Endothelial cell of umbilical vein (primary cell): ENCODE results near the gene BTG1. TPM values are rescaled to one million over a fixed set of nuclear protein-coding genes. Genes with fewer than 3 reads are reported as not detected.

ENCODE experiments used
- BruUV-seq: library from RNA; stranded (reverse); fragments of 400-500 nt; replicated peaks from 2 replicates; lab custom pipeline; 2021; lab: Mats Ljungman, UMichigan
- CTCF ChIA-PET: fragments of 300-600, 350-600 bp; sonication (Branson Sonifier 250); formaldehyde crosslinking; loops from one replicate; lab custom pipeline; 2021; ENCODE audit warnings: antibody characterized with exemption, inconsistent platforms; lab: Charles Lee
- POLR2A ChIA-PET: fragments of 300-600, 350-600 bp; sonication (Branson Sonifier 250); formaldehyde crosslinking; loops from one replicate; lab custom pipeline; 2021; ENCODE audit warnings: antibody characterized with exemption, inconsistent platforms; lab: Charles Lee
- DNase-seq: peaks from one replicate; pipeline ENCODE4 v3.0.0-alpha.2; 2011; ENCODE audit warnings: low read depth, low spot score
- FAIRE-seq: peaks from 2 replicates; lab custom pipeline; 2011; peaks lifted over from hg19 to GRCh38; lab: Jason Lieb, UNC
- H2AFZ ChIP-seq: 2 replicates; pipeline ENCODE4 v1.6.0; 2012; ENCODE audit warnings: low read depth, low read length, control low read depth, inconsistent platforms
- H3K27ac ChIP-seq: 2 replicates; pipeline ENCODE4 v1.5.1; 2011; ENCODE audit warnings: low read depth, mild to moderate bottlenecking, control low read depth, low read length, moderate library complexity; ENCODE audit not compliant: insufficient read depth
- H3K27me3 ChIP-seq, 2 experiments: 2 replicates each; pipeline versions ENCODE4 v1.6.0 to v1.6.1; 2011; ENCODE audit warnings: low read length in 2 of 2, mixed read lengths in 1 of 2; ENCODE audit not compliant: control insufficient read depth in 2 of 2, insufficient read depth in 2 of 2
- H3K36me3 ChIP-seq, 2 experiments: 2 replicates in 1 of 2; 3 replicates in 1 of 2; pipeline ENCODE4 v1.5.1; 2011; ENCODE audit warnings: low read length in 2 of 2, mild to moderate bottlenecking in 1 of 2, moderate library complexity in 1 of 2; ENCODE audit not compliant: control insufficient read depth in 2 of 2, insufficient read depth in 2 of 2; ENCODE audit errors: extremely low read depth in 1 of 2
- H3K4me1 ChIP-seq: 3 replicates; pipeline ENCODE4 v1.5.1; 2011; ENCODE audit warnings: mild to moderate bottlenecking, low read length; ENCODE audit not compliant: control insufficient read depth, insufficient read depth; ENCODE audit errors: extremely low read depth
- H3K4me2 ChIP-seq: 2 replicates; pipeline ENCODE4 v1.6.1; 2011; ENCODE audit warnings: low read length, control low read depth, mixed read lengths; ENCODE audit not compliant: insufficient read depth
- H3K4me3 ChIP-seq, 3 experiments: fragments of 200-600 bp in 1 of 3; sonication (generic), shearing (Covaris generic) in 1 of 3; replicated peaks in 1 of 3; 2 replicates each; pipeline ENCODE4 v1.5.1; 2011 to 2016; ENCODE audit warnings: control low read depth in 3 of 3, low read length in 3 of 3, mild to moderate bottlenecking in 2 of 3, inconsistent platforms in 1 of 3, low read depth in 1 of 3, moderate library complexity in 1 of 3; ENCODE audit not compliant: insufficient read depth in 1 of 3
- H3K79me2 ChIP-seq: 2 replicates; pipeline ENCODE4 v1.6.0; 2012; ENCODE audit warnings: low read length, inconsistent platforms; ENCODE audit not compliant: control insufficient read depth, insufficient read depth
- H3K9ac ChIP-seq: replicated peaks from 2 replicates; pipeline ENCODE3; 2011; ENCODE audit warnings: low read length, control low read depth; ENCODE audit not compliant: insufficient read depth; ENCODE audit errors: extremely low read depth
- H3K9me1 ChIP-seq: replicated peaks from 3 replicates; pipeline ENCODE4 v1.6.0; 2011; ENCODE audit warnings: mild to moderate bottlenecking, low read length; ENCODE audit not compliant: control insufficient read depth, insufficient read depth; ENCODE audit errors: extremely low read depth
- H3K9me3 ChIP-seq: replicated peaks from 2 replicates; pipeline ENCODE4 v1.5.1; 2012; ENCODE audit warnings: low read length, inconsistent platforms; ENCODE audit not compliant: control insufficient read depth, insufficient read depth
- H4K20me1 ChIP-seq: replicated peaks from 2 replicates; pipeline ENCODE3; 2011; ENCODE audit warnings: mild to moderate bottlenecking, low read length; ENCODE audit not compliant: control insufficient read depth, insufficient read depth; ENCODE audit errors: extremely low read depth
- FOS ChIP-seq: IDR thresholded peaks from 2 replicates; pipeline ENCODE4 v1.6.1; 2011; ENCODE audit warnings: mild to moderate bottlenecking, low read length, moderate library complexity, borderline replicate concordance; ENCODE audit not compliant: insufficient read depth
- JUN ChIP-seq: IDR thresholded peaks from 2 replicates; pipeline ENCODE4 v1.6.1; 2011; ENCODE audit warnings: borderline replicate concordance, low read depth; ENCODE audit not compliant: insufficient read length, insufficient read depth
- POLR2A ChIP-seq: IDR thresholded peaks from 2 replicates; pipeline ENCODE4 v1.6.1; 2012; ENCODE audit warnings: low read depth, mild to moderate bottlenecking, control low read depth, low read length
- POLR2AphosphoS5 ChIP-seq: IDR thresholded peaks from 2 replicates; pipeline ENCODE4 v1.6.1; 2012; ENCODE audit warnings: low read depth, mild to moderate bottlenecking, control low read depth, low read length, moderate library complexity; ENCODE audit not compliant: insufficient read depth
- dilution Hi-C: fragments of 300-500 bp; cut with MboI; formaldehyde crosslinking; loops from one replicate; pipeline ENCODE4 v1.15.0; 2019; ENCODE audit warnings: low sequenced_read_pairs; ENCODE audit not compliant: extremely low pct_ligation_motif_present
- intact Hi-C: fragments of 100-400 bp; cut with micrococcal nuclease; formaldehyde crosslinking; loops from one replicate; pipeline ENCODE4 v1.10.0; 2022
- polyA plus RNA-seq, 4 experiments: library from polyadenylated mRNA; depleted of rRNA in 3 of 4; stranded (reverse) in 3 of 4; unstranded in 1 of 4; fragments of >200 nt; gene quantifications; 2 replicates each; pipeline versions ENCODE4 v1.2.1 to v1.2.3, GENCODE V29; 2011 to 2012; ENCODE audit warnings: missing spikeins in 1 of 4
- total RNA-seq: library from RNA; stranded (reverse); gene quantifications from 2 replicates; pipeline ENCODE4 v1.2.3, GENCODE V29; 2021
- TF ChIP-seq, protein P1 (sequence below), 2 donors: IDR thresholded peaks; 1 replicate in 1 of 2; 2 replicates in 1 of 2; pipeline ENCODE4 v1.5.1; 2011; ENCODE audit warnings: low read length in 2 of 2, mild to moderate bottlenecking in 2 of 2, moderate library complexity in 2 of 2, control low read depth in 1 of 2, inconsistent platforms in 1 of 2, low read depth in 1 of 2; ENCODE audit not compliant: insufficient read depth in 1 of 2; ENCODE audit errors: extremely low read depth in 1 of 2
- TF ChIP-seq, protein P2 (sequence below): IDR thresholded peaks from 2 replicates; pipeline ENCODE4 v1.6.1; 2011; ENCODE audit not compliant: insufficient read depth, insufficient read length

BTG1 gene
- total and polyA plus RNA-seq, 2 donors (not counting 3 experiments of a cell fraction or from before 2014, with no cell fraction given) = 42.8 to 104 TPM

GRCh38 chr12:92186038-92186470 is 40.4 kb upstream of the BTG1 start:
- DNase-seq (no peak), FAIRE-seq (no peak)
- no peak overlapping the region for H3K4me3 ChIP-seq
- no peaks in the 10 kb centered on the region for H3K36me3 ChIP-seq
- no peaks in the 10 kb centered on the region for H3K27me3 ChIP-seq
- H3K4me2 ChIP-seq = no peak overlapping the region
- CTCF ChIA-PET = no interaction called here
- BruUV-seq = no TSS peak
- no peak overlapping the region for H2AFZ ChIP-seq
- POLR2A ChIA-PET = no interaction called here
- dilution Hi-C loops (no loop called here), intact Hi-C loops (no loop called here)
- TF ChIP-seq JUN (no peak), FOS (no peak), POLR2AphosphoS5 (no peak), POLR2A (no peak)
- TF ChIP-seq, protein P1, sequence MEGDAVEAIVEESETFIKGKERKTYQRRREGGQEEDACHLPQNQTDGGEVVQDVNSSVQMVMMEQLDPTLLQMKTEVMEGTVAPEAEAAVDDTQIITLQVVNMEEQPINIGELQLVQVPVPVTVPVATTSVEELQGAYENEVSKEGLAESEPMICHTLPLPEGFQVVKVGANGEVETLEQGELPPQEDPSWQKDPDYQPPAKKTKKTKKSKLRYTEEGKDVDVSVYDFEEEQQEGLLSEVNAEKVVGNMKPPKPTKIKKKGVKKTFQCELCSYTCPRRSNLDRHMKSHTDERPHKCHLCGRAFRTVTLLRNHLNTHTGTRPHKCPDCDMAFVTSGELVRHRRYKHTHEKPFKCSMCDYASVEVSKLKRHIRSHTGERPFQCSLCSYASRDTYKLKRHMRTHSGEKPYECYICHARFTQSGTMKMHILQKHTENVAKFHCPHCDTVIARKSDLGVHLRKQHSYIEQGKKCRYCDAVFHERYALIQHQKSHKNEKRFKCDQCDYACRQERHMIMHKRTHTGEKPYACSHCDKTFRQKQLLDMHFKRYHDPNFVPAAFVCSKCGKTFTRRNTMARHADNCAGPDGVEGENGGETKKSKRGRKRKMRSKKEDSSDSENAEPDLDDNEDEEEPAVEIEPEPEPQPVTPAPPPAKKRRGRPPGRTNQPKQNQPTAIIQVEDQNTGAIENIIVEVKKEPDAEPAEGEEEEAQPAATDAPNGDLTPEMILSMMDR (IDR thresholded peaks at IDR 0.05; ENCODE audit: extremely low read depth in 1 of 2, insufficient read depth in 1 of 2, low read depth in 1 of 2, low read length in 2 of 2) = no peak
- TF ChIP-seq, protein P2, sequence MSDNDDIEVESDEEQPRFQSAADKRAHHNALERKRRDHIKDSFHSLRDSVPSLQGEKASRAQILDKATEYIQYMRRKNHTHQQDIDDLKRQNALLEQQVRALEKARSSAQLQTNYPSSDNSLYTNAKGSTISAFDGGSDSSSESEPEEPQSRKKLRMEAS = no peak
- H3K9ac ChIP-seq = no peak overlapping the region
- no peaks in the 10 kb centered on the region for H3K4me1 ChIP-seq
- no peaks in the 10 kb centered on the region for H3K79me2 ChIP-seq
- H3K9me1 ChIP-seq = no peaks in the 10 kb centered on the region
- no peaks in the 10 kb centered on the region for H3K9me3 ChIP-seq
- no peak overlapping the region for H3K27ac ChIP-seq
- no peaks in the 10 kb centered on the region for H4K20me1 ChIP-seq
